PC-3 (cell line): ENCODE data around the gene ZCWPW2.

Experiments used
- EZH2 ChIP-seq: fragments of 300-600 bp; sonication (generic); IDR thresholded peaks from one replicate; pipeline ENCODE4 v1.6.1; 2017; ENCODE audit warnings: antibody characterized with exemption, mild to moderate bottlenecking, low read length; ENCODE audit not compliant: unreplicated experiment
- TF ChIP-seq, protein P1 (sequence below): fragments of 300-600 bp; sonication (generic); conservative IDR thresholded peaks from 2 replicates; pipeline ENCODE4 v1.5.1; 2017; ENCODE audit warnings: antibody characterized with exemption, low read depth, mild to moderate bottlenecking, low read length

- TF ChIP-seq EZH2, result no peak
- TF ChIP-seq, protein P1, sequence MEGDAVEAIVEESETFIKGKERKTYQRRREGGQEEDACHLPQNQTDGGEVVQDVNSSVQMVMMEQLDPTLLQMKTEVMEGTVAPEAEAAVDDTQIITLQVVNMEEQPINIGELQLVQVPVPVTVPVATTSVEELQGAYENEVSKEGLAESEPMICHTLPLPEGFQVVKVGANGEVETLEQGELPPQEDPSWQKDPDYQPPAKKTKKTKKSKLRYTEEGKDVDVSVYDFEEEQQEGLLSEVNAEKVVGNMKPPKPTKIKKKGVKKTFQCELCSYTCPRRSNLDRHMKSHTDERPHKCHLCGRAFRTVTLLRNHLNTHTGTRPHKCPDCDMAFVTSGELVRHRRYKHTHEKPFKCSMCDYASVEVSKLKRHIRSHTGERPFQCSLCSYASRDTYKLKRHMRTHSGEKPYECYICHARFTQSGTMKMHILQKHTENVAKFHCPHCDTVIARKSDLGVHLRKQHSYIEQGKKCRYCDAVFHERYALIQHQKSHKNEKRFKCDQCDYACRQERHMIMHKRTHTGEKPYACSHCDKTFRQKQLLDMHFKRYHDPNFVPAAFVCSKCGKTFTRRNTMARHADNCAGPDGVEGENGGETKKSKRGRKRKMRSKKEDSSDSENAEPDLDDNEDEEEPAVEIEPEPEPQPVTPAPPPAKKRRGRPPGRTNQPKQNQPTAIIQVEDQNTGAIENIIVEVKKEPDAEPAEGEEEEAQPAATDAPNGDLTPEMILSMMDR, result no peak
Observed at GRCh38 chr3:28308196-28308595, 40.3 kb upstream of the ZCWPW2 start.
